CD14-positive monocyte (primary cell): ENCODE data around the gene PADI2. TPM values are rescaled to one million over a fixed set of nuclear protein-coding genes. Genes with fewer than 3 reads are reported as not detected.

Source experiments
- DNase-seq, 3 donors: peaks; one replicate each; pipeline ENCODE4 v3.0.0-alpha.2; 2011 to 2022
- H2AFZ ChIP-seq: 2 replicates; pipeline ENCODE4 v1.6.0; 2012; ENCODE audit warnings: mild to moderate bottlenecking, low read depth, low read length, inconsistent platforms; ENCODE audit not compliant: insufficient read depth, poor library complexity, severe bottlenecking
- H3K27ac ChIP-seq, 2 donors: 1 replicate in 1 of 2; 2 replicates in 1 of 2; pipeline ENCODE4 v1.5.1; 2012 to 2013; ENCODE audit warnings: low read length in 2 of 2, control low read depth in 1 of 2, inconsistent platforms in 1 of 2, low read depth in 1 of 2, mild to moderate bottlenecking in 1 of 2
- H3K27me3 ChIP-seq, 2 donors: one replicate each; pipeline versions ENCODE4 v1.6.0 to v1.6.1; 2011 to 2013; ENCODE audit warnings: low read length in 2 of 2; ENCODE audit not compliant: control insufficient read depth in 2 of 2, insufficient read depth in 2 of 2
- H3K36me3 ChIP-seq, 2 donors: replicated peaks in 1 of 2; 1 replicate in 1 of 2; 2 replicates in 1 of 2; pipeline versions ENCODE4 v1.5.1 to v1.6.1; 2012 to 2013; ENCODE audit warnings: low read length in 2 of 2, control low read depth in 1 of 2, inconsistent platforms in 1 of 2, mild to moderate bottlenecking in 1 of 2; ENCODE audit not compliant: insufficient read depth in 2 of 2, control insufficient read depth in 1 of 2
- H3K4me1 ChIP-seq, 2 donors: 1 replicate in 1 of 2; 2 replicates in 1 of 2; pipeline versions ENCODE4 v1.5.1 to v1.6.1; 2012 to 2013; ENCODE audit warnings: low read length in 2 of 2, control low read depth in 1 of 2, inconsistent platforms in 1 of 2, mild to moderate bottlenecking in 1 of 2, moderate library complexity in 1 of 2; ENCODE audit not compliant: insufficient read depth in 2 of 2, control insufficient read depth in 1 of 2
- H3K4me2 ChIP-seq: replicated peaks from 2 replicates; pipeline ENCODE3; 2012; ENCODE audit warnings: low read length, moderate library complexity, mild to moderate bottlenecking; ENCODE audit not compliant: poor library complexity, severe bottlenecking; ENCODE audit errors: extremely low read depth
- H3K4me3 ChIP-seq, 3 experiments: fragments of 200-600 bp in 1 of 3; sonication (generic) in 1 of 3; replicated peaks in 1 of 3; 1 replicate in 2 of 3; 2 replicates in 1 of 3; pipeline ENCODE4 v1.5.1; 2011 to 2013; ENCODE audit warnings: low read length in 3 of 3, mild to moderate bottlenecking in 3 of 3, control low read depth in 2 of 3, low read depth in 2 of 3, inconsistent platforms in 1 of 3, moderate library complexity in 1 of 3
- H3K79me2 ChIP-seq: 2 replicates; pipeline ENCODE4 v1.6.0; 2012; ENCODE audit warnings: mild to moderate bottlenecking, control low read depth, inconsistent platforms, low read length, moderate library complexity; ENCODE audit not compliant: insufficient read depth
- H3K9ac ChIP-seq: 2 replicates; pipeline ENCODE4 v1.6.0; 2017; ENCODE audit warnings: low read length, mild to moderate bottlenecking; ENCODE audit not compliant: insufficient read depth, poor library complexity, severe bottlenecking
- H3K9me3 ChIP-seq, 2 donors: replicated peaks in 1 of 2; 1 replicate in 1 of 2; 2 replicates in 1 of 2; pipeline versions ENCODE4 v1.5.1 to v1.6.1; 2012 to 2013; ENCODE audit warnings: low read length in 2 of 2, control low read depth in 1 of 2; ENCODE audit not compliant: control insufficient read depth in 1 of 2, insufficient read depth in 1 of 2
- H4K20me1 ChIP-seq: 2 replicates; pipeline ENCODE4 v1.6.0; 2012; ENCODE audit warnings: mild to moderate bottlenecking, low read length, control low read depth, moderate library complexity; ENCODE audit not compliant: insufficient read depth
- H3K27ac Mint-ChIP-seq, 7 donors: one replicate each; pipeline ENCODE4 v1.8.0; 2020; ENCODE audit warnings: mild to moderate bottlenecking in 7 of 7, mixed read lengths in 7 of 7, moderate library complexity in 6 of 7, inconsistent platforms in 2 of 7
- H3K27me3 Mint-ChIP-seq, 3 donors: one replicate each; pipeline ENCODE4 v1.8.0; 2021 to 2022; ENCODE audit warnings: low read depth in 3 of 3, mild to moderate bottlenecking in 3 of 3, mixed read lengths in 3 of 3, moderate library complexity in 3 of 3, inconsistent platforms in 1 of 3
- H3K36me3 Mint-ChIP-seq, 2 donors: one replicate each; pipeline ENCODE4 v1.8.0; 2020; ENCODE audit warnings: mixed read lengths in 2 of 2, inconsistent platforms in 1 of 2, mild to moderate bottlenecking in 1 of 2
- H3K4me1 Mint-ChIP-seq: one replicate; pipeline ENCODE4 v1.8.0; 2020; ENCODE audit warnings: mild to moderate bottlenecking, mixed read lengths
- H3K4me3 Mint-ChIP-seq, 2 donors: one replicate each; pipeline ENCODE4 v1.8.0; 2020; ENCODE audit warnings: mild to moderate bottlenecking in 2 of 2, mixed read lengths in 2 of 2, moderate library complexity in 1 of 2
- H3K9me3 Mint-ChIP-seq, 7 donors: one replicate each; pipeline ENCODE4 v1.8.0; 2020 to 2022; ENCODE audit warnings: mixed read lengths in 7 of 7, mild to moderate bottlenecking in 6 of 7, moderate library complexity in 6 of 7, inconsistent platforms in 2 of 7
- WGBS: methylation state at CpG from one replicate; pipeline ENCODE4 v1.1.5; 2013; ENCODE audit warnings: missing lambda C conversion rate; ENCODE audit not compliant: insufficient coverage; 5-methylcytosine and 5-hydroxymethylcytosine counted together
- intact Hi-C, 2 donors: fragments of 100-400 bp; cut with micrococcal nuclease; formaldehyde crosslinking; loops; one replicate each; pipeline versions ENCODE4 v1.15.0 to v1.15.1; 2023
- polyA plus RNA-seq, 3 donors: library from polyadenylated mRNA; depleted of rRNA in 1 of 3; unstranded in 2 of 3; stranded (reverse) in 1 of 3; fragments of 300-500 nt in 2 of 3; fragments of >200 nt in 1 of 3; fragmentation: Illumina TruSeq in 2 of 3; gene quantifications; 1 replicate in 2 of 3; 2 replicates in 1 of 3; pipeline ENCODE4 v1.2.3, GENCODE V29; 2012 to 2021
- TF ChIP-seq, protein P1 (sequence below): fragments of 200-600 bp; IDR thresholded peaks from one replicate; pipeline ENCODE4 v1.8.0; 2022; ENCODE audit warnings: antibody characterized with exemption, mild to moderate bottlenecking

PADI2 gene
- polyA plus RNA-seq, 3 donors = 18.6 to 61.7 (median 32.6) TPM

GRCh38 chr1:17140279-17140678 lies 21.0 kb upstream of the PADI2 start:
- Histone ChIP-seq H3K4me3 (no peak overlapping the region), H3K27me3 (no peaks in the 10 kb centered on the region), H3K4me1 (peaks cover 27 to 30% of the 10 kb centered on the region in 2 donors), H3K27ac (peak overlapping the region in 1 of 2 donors; percentile 84), H4K20me1 (no peaks in the 10 kb centered on the region), H3K4me2 (no peak overlapping the region), H3K36me3 (no peaks in the 10 kb centered on the region), H3K9ac (no peak overlapping the region), H3K79me2 (no peaks in the 10 kb centered on the region), H2AFZ (no peak overlapping the region), H3K9me3 (no peaks in the 10 kb centered on the region)
- Mint-ChIP-seq H3K36me3 (peaks cover 0 to 2% of the 10 kb centered on the region in 2 donors), H3K4me3 (no peak overlapping the region), H3K9me3 (peaks cover 0 to under 1% (median 0%) of the 10 kb centered on the region in 7 donors), H3K27ac (peak overlapping the region in 6 of 7 donors; percentile 25 to 98 (median 54)), H3K27me3 (peaks cover 0 to 4% (median 1%) of the 10 kb centered on the region in 3 donors), H3K4me1 (peaks cover 34% of the 10 kb centered on the region)
- TF ChIP-seq, protein P1, sequence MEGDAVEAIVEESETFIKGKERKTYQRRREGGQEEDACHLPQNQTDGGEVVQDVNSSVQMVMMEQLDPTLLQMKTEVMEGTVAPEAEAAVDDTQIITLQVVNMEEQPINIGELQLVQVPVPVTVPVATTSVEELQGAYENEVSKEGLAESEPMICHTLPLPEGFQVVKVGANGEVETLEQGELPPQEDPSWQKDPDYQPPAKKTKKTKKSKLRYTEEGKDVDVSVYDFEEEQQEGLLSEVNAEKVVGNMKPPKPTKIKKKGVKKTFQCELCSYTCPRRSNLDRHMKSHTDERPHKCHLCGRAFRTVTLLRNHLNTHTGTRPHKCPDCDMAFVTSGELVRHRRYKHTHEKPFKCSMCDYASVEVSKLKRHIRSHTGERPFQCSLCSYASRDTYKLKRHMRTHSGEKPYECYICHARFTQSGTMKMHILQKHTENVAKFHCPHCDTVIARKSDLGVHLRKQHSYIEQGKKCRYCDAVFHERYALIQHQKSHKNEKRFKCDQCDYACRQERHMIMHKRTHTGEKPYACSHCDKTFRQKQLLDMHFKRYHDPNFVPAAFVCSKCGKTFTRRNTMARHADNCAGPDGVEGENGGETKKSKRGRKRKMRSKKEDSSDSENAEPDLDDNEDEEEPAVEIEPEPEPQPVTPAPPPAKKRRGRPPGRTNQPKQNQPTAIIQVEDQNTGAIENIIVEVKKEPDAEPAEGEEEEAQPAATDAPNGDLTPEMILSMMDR = no peak
- WGBS = 17% methylated on average over 1 of the region's 1 CpG
- DNase-seq = no peak
- intact Hi-C loops = loop anchor here in 1 of 2 donors (5.0 kb wide), 1 partner anchor 97 kb away; no protein-coding TSS in a partner anchor

DNA sequence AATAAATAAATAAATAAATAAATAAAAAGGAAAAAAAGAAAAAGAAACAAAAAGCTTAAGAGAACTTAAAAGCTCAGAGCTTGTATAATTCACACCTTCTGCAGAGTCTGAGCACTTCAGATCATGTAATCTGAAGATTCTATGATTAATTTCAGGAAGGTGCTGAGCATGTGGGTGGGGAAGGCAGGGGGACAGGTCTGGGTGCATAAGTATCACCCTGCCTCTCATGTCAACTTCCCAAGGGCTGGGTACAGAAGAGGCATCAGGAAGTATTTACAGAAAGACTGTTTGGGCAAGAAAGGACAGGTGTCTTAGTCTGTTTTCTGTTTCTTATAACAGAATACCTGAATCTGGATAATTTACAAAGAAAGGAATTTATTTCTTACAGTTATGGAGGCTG lies 20.4 kb upstream of the PADI2 start:
- Histone ChIP-seq H3K79me2 (no peaks in the 10 kb centered on the region), H3K4me3 (no peak overlapping the region), H2AFZ (no peak overlapping the region), H3K27ac (no peak overlapping the region), H3K36me3 (no peaks in the 10 kb centered on the region), H3K4me1 (peaks cover 27 to 30% of the 10 kb centered on the region in 2 donors), H3K9ac (no peak overlapping the region), H3K9me3 (no peaks in the 10 kb centered on the region), H4K20me1 (no peaks in the 10 kb centered on the region), H3K4me2 (no peak overlapping the region), H3K27me3 (no peaks in the 10 kb centered on the region)
- Mint-ChIP-seq H3K4me3 (no peak overlapping the region), H3K9me3 (peaks cover 0 to 3% (median 0%) of the 10 kb centered on the region in 7 donors), H3K27me3 (peaks cover 0 to 6% (median 1%) of the 10 kb centered on the region in 3 donors), H3K4me1 (peaks cover 34% of the 10 kb centered on the region), H3K27ac (peak overlapping the region in 2 of 7 donors; percentile 69 to 73), H3K36me3 (peaks cover 0 to 2% of the 10 kb centered on the region in 2 donors)
- no peak for DNase-seq
- TF ChIP-seq, protein P1 = no peak
- intact Hi-C loops = loop anchor here in 1 of 2 donors (5.0 kb wide), 1 partner anchor 98 kb away; no protein-coding TSS in a partner anchor
